CD14-positive monocyte (primary cell): ENCODE results near the gene CNPY2. TPM values are rescaled to one million over a fixed set of nuclear protein-coding genes. Genes with fewer than 3 reads are reported as not detected.

Source experiments
- DNase-seq, 3 donors: peaks; one replicate each; pipeline ENCODE4 v3.0.0-alpha.2; 2011 to 2022
- H2AFZ ChIP-seq: 2 replicates; pipeline ENCODE4 v1.6.0; 2012; ENCODE audit warnings: mild to moderate bottlenecking, low read depth, low read length, inconsistent platforms; ENCODE audit not compliant: insufficient read depth, poor library complexity, severe bottlenecking
- H3K27ac ChIP-seq, 2 donors: 1 replicate in 1 of 2; 2 replicates in 1 of 2; pipeline ENCODE4 v1.5.1; 2012 to 2013; ENCODE audit warnings: low read length in 2 of 2, control low read depth in 1 of 2, inconsistent platforms in 1 of 2, low read depth in 1 of 2, mild to moderate bottlenecking in 1 of 2
- H3K27me3 ChIP-seq, 2 donors: one replicate each; pipeline versions ENCODE4 v1.6.0 to v1.6.1; 2011 to 2013; ENCODE audit warnings: low read length in 2 of 2; ENCODE audit not compliant: control insufficient read depth in 2 of 2, insufficient read depth in 2 of 2
- H3K36me3 ChIP-seq, 2 donors: replicated peaks in 1 of 2; 1 replicate in 1 of 2; 2 replicates in 1 of 2; pipeline versions ENCODE4 v1.5.1 to v1.6.1; 2012 to 2013; ENCODE audit warnings: low read length in 2 of 2, control low read depth in 1 of 2, inconsistent platforms in 1 of 2, mild to moderate bottlenecking in 1 of 2; ENCODE audit not compliant: insufficient read depth in 2 of 2, control insufficient read depth in 1 of 2
- H3K4me1 ChIP-seq, 2 donors: 1 replicate in 1 of 2; 2 replicates in 1 of 2; pipeline versions ENCODE4 v1.5.1 to v1.6.1; 2012 to 2013; ENCODE audit warnings: low read length in 2 of 2, control low read depth in 1 of 2, inconsistent platforms in 1 of 2, mild to moderate bottlenecking in 1 of 2, moderate library complexity in 1 of 2; ENCODE audit not compliant: insufficient read depth in 2 of 2, control insufficient read depth in 1 of 2
- H3K4me2 ChIP-seq: replicated peaks from 2 replicates; pipeline ENCODE3; 2012; ENCODE audit warnings: low read length, moderate library complexity, mild to moderate bottlenecking; ENCODE audit not compliant: poor library complexity, severe bottlenecking; ENCODE audit errors: extremely low read depth
- H3K4me3 ChIP-seq, 3 experiments: fragments of 200-600 bp in 1 of 3; sonication (generic) in 1 of 3; replicated peaks in 1 of 3; 1 replicate in 2 of 3; 2 replicates in 1 of 3; pipeline ENCODE4 v1.5.1; 2011 to 2013; ENCODE audit warnings: low read length in 3 of 3, mild to moderate bottlenecking in 3 of 3, control low read depth in 2 of 3, low read depth in 2 of 3, inconsistent platforms in 1 of 3, moderate library complexity in 1 of 3
- H3K79me2 ChIP-seq: 2 replicates; pipeline ENCODE4 v1.6.0; 2012; ENCODE audit warnings: mild to moderate bottlenecking, control low read depth, inconsistent platforms, low read length, moderate library complexity; ENCODE audit not compliant: insufficient read depth
- H3K9ac ChIP-seq: 2 replicates; pipeline ENCODE4 v1.6.0; 2017; ENCODE audit warnings: low read length, mild to moderate bottlenecking; ENCODE audit not compliant: insufficient read depth, poor library complexity, severe bottlenecking
- H3K9me3 ChIP-seq, 2 donors: replicated peaks in 1 of 2; 1 replicate in 1 of 2; 2 replicates in 1 of 2; pipeline versions ENCODE4 v1.5.1 to v1.6.1; 2012 to 2013; ENCODE audit warnings: low read length in 2 of 2, control low read depth in 1 of 2; ENCODE audit not compliant: control insufficient read depth in 1 of 2, insufficient read depth in 1 of 2
- H4K20me1 ChIP-seq: 2 replicates; pipeline ENCODE4 v1.6.0; 2012; ENCODE audit warnings: mild to moderate bottlenecking, low read length, control low read depth, moderate library complexity; ENCODE audit not compliant: insufficient read depth
- H3K27ac Mint-ChIP-seq, 7 donors: one replicate each; pipeline ENCODE4 v1.8.0; 2020; ENCODE audit warnings: mild to moderate bottlenecking in 7 of 7, mixed read lengths in 7 of 7, moderate library complexity in 6 of 7, inconsistent platforms in 2 of 7
- H3K27me3 Mint-ChIP-seq, 3 donors: one replicate each; pipeline ENCODE4 v1.8.0; 2021 to 2022; ENCODE audit warnings: low read depth in 3 of 3, mild to moderate bottlenecking in 3 of 3, mixed read lengths in 3 of 3, moderate library complexity in 3 of 3, inconsistent platforms in 1 of 3
- H3K36me3 Mint-ChIP-seq, 2 donors: one replicate each; pipeline ENCODE4 v1.8.0; 2020; ENCODE audit warnings: mixed read lengths in 2 of 2, inconsistent platforms in 1 of 2, mild to moderate bottlenecking in 1 of 2
- H3K4me1 Mint-ChIP-seq: one replicate; pipeline ENCODE4 v1.8.0; 2020; ENCODE audit warnings: mild to moderate bottlenecking, mixed read lengths
- H3K4me3 Mint-ChIP-seq, 2 donors: one replicate each; pipeline ENCODE4 v1.8.0; 2020; ENCODE audit warnings: mild to moderate bottlenecking in 2 of 2, mixed read lengths in 2 of 2, moderate library complexity in 1 of 2
- H3K9me3 Mint-ChIP-seq, 7 donors: one replicate each; pipeline ENCODE4 v1.8.0; 2020 to 2022; ENCODE audit warnings: mixed read lengths in 7 of 7, mild to moderate bottlenecking in 6 of 7, moderate library complexity in 6 of 7, inconsistent platforms in 2 of 7
- WGBS: methylation state at CpG from one replicate; pipeline ENCODE4 v1.1.5; 2013; ENCODE audit warnings: missing lambda C conversion rate; ENCODE audit not compliant: insufficient coverage; 5-methylcytosine and 5-hydroxymethylcytosine counted together
- intact Hi-C, 2 donors: fragments of 100-400 bp; cut with micrococcal nuclease; formaldehyde crosslinking; loops; one replicate each; pipeline versions ENCODE4 v1.15.0 to v1.15.1; 2023
- polyA plus RNA-seq, 3 donors: library from polyadenylated mRNA; depleted of rRNA in 1 of 3; unstranded in 2 of 3; stranded (reverse) in 1 of 3; fragments of 300-500 nt in 2 of 3; fragments of >200 nt in 1 of 3; fragmentation: Illumina TruSeq in 2 of 3; gene quantifications; 1 replicate in 2 of 3; 2 replicates in 1 of 3; pipeline ENCODE4 v1.2.3, GENCODE V29; 2012 to 2021
- small RNA-seq: library from RNA; depleted of rRNA; stranded (forward); fragments of <200 nt; gene quantifications from one replicate; pipeline ENCODE3, GENCODE V24; 2012; ENCODE audit warnings: low read depth; ENCODE audit not compliant: insufficient read length
- TF ChIP-seq, protein P1 (sequence below): fragments of 200-600 bp; IDR thresholded peaks from one replicate; pipeline ENCODE4 v1.8.0; 2022; ENCODE audit warnings: antibody characterized with exemption, mild to moderate bottlenecking

CNPY2 gene
- polyA plus RNA-seq, 3 donors: 50.4 to 122 (median 121) TPM

DNA sequence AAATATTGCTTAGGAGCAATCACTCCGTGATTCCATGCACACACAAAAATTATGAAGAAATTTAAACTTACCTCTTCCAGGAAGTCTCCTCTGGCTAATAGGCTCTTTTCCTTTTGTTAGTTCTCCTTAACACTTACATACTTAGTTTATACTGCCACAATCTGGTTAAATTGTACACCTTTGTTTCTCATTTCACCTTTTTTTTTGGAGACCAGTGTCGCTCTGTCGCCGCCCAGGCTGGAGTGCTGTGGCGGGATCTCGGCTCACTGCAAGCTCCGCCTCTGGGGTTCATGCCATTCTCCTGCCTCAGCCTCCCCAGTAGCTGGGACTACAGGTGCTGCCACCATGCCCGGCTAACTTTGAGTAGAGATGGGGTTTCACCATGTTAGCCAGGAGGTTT is 55.4 kb downstream of the CNPY2 start:
- peaks cover 18% of the 10 kb centered on the region for H3K4me1 Mint-ChIP-seq
- Histone ChIP-seq H3K9me3 (no peaks in the 10 kb centered on the region), H3K4me3 (no peak overlapping the region), H3K4me1 (peaks cover 17 to 18% of the 10 kb centered on the region in 2 donors), H3K79me2 (peaks cover 18% of the 10 kb centered on the region), H3K9ac (no peak overlapping the region), H2AFZ (no peak overlapping the region), H3K27ac (no peak overlapping the region), H3K36me3 (peaks cover 8 to 15% of the 10 kb centered on the region in 2 donors), H3K4me2 (no peak overlapping the region), H4K20me1 (peaks cover 14% of the 10 kb centered on the region), H3K27me3 (no peaks in the 10 kb centered on the region)
- no peak overlapping the region for H3K27ac Mint-ChIP-seq
- TF ChIP-seq, protein P1, sequence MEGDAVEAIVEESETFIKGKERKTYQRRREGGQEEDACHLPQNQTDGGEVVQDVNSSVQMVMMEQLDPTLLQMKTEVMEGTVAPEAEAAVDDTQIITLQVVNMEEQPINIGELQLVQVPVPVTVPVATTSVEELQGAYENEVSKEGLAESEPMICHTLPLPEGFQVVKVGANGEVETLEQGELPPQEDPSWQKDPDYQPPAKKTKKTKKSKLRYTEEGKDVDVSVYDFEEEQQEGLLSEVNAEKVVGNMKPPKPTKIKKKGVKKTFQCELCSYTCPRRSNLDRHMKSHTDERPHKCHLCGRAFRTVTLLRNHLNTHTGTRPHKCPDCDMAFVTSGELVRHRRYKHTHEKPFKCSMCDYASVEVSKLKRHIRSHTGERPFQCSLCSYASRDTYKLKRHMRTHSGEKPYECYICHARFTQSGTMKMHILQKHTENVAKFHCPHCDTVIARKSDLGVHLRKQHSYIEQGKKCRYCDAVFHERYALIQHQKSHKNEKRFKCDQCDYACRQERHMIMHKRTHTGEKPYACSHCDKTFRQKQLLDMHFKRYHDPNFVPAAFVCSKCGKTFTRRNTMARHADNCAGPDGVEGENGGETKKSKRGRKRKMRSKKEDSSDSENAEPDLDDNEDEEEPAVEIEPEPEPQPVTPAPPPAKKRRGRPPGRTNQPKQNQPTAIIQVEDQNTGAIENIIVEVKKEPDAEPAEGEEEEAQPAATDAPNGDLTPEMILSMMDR: no peak
- H3K27me3 Mint-ChIP-seq: peaks cover 0 to 3% (median 0%) of the 10 kb centered on the region in 3 donors
- peaks cover 8 to 10% of the 10 kb centered on the region in 2 donors for H3K36me3 Mint-ChIP-seq
- intact Hi-C loops: no loop called here
- 100% methylated on average over 4 of the region's 8 CpGs for WGBS
- H3K4me3 Mint-ChIP-seq: no peak overlapping the region
- no peak for DNase-seq
- H3K9me3 Mint-ChIP-seq: no peaks in the 10 kb centered on the region

Small RNA genes lying within 50 kb of the gene (small RNA-seq; reads per million reads assigned to genes)
- not detected for gene RNU7-40P

Other genes with a start within 250 kb of the CNPY2 start
- gene ERBB3, start 235.8 kb downstream of the CNPY2 start, polyA plus RNA-seq: under 1 TPM in 1 of 3 donors, not detected in 2; 0.01 TPM
- 10 to 100 TPM; 83.0 to 84.2 (median 83.0) TPM for gene PA2G4, start 211.4 kb downstream of the CNPY2 start, polyA plus RNA-seq
- gene RPL41, start 199.4 kb downstream of the CNPY2 start, polyA plus RNA-seq: 1,000 to 10,000 TPM; 2,986 to 5,048 (median 3,308) TPM
- gene ZC3H10, start 197.7 kb downstream of the CNPY2 start, polyA plus RNA-seq: 1 to 10 TPM; 1.7 to 3.1 (median 1.8) TPM
- gene ESYT1, start 187.7 kb downstream of the CNPY2 start, polyA plus RNA-seq: 10 to 100 TPM; 74.2 to 81.1 (median 74.6) TPM
- gene MYL6B, start 163.4 kb downstream of the CNPY2 start, polyA plus RNA-seq: 1 to 10 TPM; 2.7 to 4.3 (median 4.1) TPM
- gene MYL6, start 157.6 kb downstream of the CNPY2 start, polyA plus RNA-seq: 1,000 to 10,000 TPM; 1,962 to 3,939 (median 3,189) TPM
- 10 to 100 TPM; 22.2 to 63.7 (median 43.5) TPM for gene SMARCC2, start 126.5 kb downstream of the CNPY2 start, polyA plus RNA-seq
- 10 to 100 TPM; 35.8 to 82.0 (median 45.7) TPM for gene RNF41, start 94.1 kb downstream of the CNPY2 start, polyA plus RNA-seq
- 10 to 100 TPM in 1 of 3 donors, 1 to 10 TPM in 2; 2.7 to 10.1 (median 3.2) TPM for gene NABP2, start 91.6 kb downstream of the CNPY2 start, polyA plus RNA-seq
- gene SLC39A5, start 85.9 kb downstream of the CNPY2 start, polyA plus RNA-seq: under 1 TPM in 2 of 3 donors, not detected in 1; 0.21 to 0.25 TPM
- 10 to 100 TPM in 1 of 3 donors, 1 to 10 TPM in 2; 1.5 to 12.4 (median 2.4) TPM for gene ANKRD52, start 57.6 kb downstream of the CNPY2 start, polyA plus RNA-seq
- gene COQ10A, start 49.0 kb downstream of the CNPY2 start, polyA plus RNA-seq: 10 to 100 TPM in 1 of 3 donors, 1 to 10 TPM in 2; 1.7 to 13.5 (median 2.0) TPM
- 100 to 1,000 TPM in 1 of 3 donors, 10 to 100 TPM in 2; 55.7 to 156 (median 86.1) TPM for gene CS, start 15.7 kb downstream of the CNPY2 start, polyA plus RNA-seq
- gene PAN2, start 18.0 kb upstream of the CNPY2 start, polyA plus RNA-seq: 100 to 1,000 TPM in 1 of 3 donors, 10 to 100 TPM in 1, 1 to 10 TPM in 1; 8.8 to 120 (median 16.0) TPM
- 1 to 10 TPM; 1.0 to 4.8 (median 1.6) TPM for gene IL23A, start 22.9 kb upstream of the CNPY2 start, polyA plus RNA-seq
- 100 to 1,000 TPM; 109 to 251 (median 142) TPM for gene STAT2, start 44.1 kb upstream of the CNPY2 start, polyA plus RNA-seq
- not detected for gene APOF, start 46.9 kb upstream of the CNPY2 start, polyA plus RNA-seq
- 1 to 10 TPM; 1.5 to 2.3 (median 1.5) TPM for gene TIMELESS, start 133.4 kb upstream of the CNPY2 start, polyA plus RNA-seq
- not detected for gene MIP, start 138.7 kb upstream of the CNPY2 start, polyA plus RNA-seq
- gene SPRYD4, start 152.6 kb upstream of the CNPY2 start, polyA plus RNA-seq: 1 to 10 TPM; 1.3 to 2.1 (median 1.4) TPM
- under 1 TPM in 1 of 3 donors, not detected in 2; 0.04 TPM for gene GLS2, start 172.2 kb upstream of the CNPY2 start, polyA plus RNA-seq
- 1 to 10 TPM; 5.1 to 8.2 (median 6.5) TPM for gene RBMS2, start 205.8 kb upstream of the CNPY2 start, polyA plus RNA-seq